ENCODE results near the gene MR1. TPM values are rescaled to one million over a fixed set of nuclear protein-coding genes. Genes with fewer than 3 reads are reported as not detected.

Gene MR1
- total and polyA plus RNA-seq, 2 of the 13 experiments (the other 11 are each of a cell fraction or from before 2014, with no cell fraction given) = 7.7 to 10.4 TPM

DNA sequence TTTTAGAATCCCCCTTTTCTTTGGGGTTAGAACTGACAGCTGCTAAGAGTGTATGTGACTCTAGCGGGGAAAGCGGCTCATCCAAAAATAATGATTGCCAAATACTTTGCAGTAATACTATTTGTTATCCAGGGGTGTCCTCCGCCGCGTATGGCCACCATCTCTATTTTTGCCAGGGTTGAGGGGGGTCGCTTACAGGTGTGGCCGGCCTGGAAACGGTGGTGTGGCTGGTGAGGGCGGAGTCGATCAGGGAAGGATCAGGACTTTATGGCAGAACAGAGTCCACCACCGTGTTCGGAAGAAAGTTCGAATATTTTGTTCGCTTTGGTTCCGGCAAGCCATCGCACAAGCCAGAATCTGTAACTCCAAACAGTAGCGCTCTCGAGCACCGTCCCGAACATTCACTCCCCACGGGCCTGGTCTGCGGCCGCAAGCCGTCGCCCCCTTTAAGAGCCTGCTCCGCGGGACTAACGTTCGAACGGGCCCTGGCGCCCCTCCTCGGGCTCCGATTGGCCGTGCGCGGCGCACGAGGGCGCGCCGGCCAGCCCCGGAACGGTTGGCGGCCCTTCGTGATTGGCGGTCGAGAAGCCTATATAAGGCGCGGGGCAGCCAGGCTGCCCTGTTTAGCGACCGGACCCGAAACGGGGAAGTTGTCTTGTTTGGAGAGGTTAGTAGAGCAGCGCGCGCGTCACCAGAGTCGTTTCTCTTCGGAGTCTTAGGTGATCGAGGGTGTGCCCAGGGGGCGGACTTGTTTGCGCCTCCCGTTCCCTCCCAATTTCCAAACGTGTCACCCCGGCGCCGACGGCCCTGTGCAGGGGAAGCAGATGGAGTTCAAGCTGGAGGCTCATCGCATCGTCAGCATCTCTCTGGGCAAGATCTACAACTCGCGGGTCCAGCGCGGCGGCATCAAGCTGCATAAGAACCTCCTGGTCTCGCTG is 54.6 kb downstream of the MR1 start, which contains the start of gene IER5 (continued):
- TF ChIP-seq, protein P1, sequence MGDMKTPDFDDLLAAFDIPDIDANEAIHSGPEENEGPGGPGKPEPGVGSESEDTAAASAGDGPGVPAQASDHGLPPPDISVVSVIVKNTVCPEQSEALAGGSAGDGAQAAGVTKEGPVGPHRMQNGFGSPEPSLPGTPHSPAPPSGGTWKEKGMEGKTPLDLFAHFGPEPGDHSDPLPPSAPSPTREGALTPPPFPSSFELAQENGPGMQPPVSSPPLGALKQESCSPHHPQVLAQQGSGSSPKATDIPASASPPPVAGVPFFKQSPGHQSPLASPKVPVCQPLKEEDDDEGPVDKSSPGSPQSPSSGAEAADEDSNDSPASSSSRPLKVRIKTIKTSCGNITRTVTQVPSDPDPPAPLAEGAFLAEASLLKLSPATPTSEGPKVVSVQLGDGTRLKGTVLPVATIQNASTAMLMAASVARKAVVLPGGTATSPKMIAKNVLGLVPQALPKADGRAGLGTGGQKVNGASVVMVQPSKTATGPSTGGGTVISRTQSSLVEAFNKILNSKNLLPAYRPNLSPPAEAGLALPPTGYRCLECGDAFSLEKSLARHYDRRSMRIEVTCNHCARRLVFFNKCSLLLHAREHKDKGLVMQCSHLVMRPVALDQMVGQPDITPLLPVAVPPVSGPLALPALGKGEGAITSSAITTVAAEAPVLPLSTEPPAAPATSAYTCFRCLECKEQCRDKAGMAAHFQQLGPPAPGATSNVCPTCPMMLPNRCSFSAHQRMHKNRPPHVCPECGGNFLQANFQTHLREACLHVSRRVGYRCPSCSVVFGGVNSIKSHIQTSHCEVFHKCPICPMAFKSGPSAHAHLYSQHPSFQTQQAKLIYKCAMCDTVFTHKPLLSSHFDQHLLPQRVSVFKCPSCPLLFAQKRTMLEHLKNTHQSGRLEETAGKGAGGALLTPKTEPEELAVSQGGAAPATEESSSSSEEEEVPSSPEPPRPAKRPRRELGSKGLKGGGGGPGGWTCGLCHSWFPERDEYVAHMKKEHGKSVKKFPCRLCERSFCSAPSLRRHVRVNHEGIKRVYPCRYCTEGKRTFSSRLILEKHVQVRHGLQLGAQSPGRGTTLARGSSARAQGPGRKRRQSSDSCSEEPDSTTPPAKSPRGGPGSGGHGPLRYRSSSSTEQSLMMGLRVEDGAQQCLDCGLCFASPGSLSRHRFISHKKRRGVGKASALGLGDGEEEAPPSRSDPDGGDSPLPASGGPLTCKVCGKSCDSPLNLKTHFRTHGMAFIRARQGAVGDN (CRISPR knock-in tag; IDR thresholded peaks at IDR 0.05) = peak; percentile 91
- TF ChIP-seq, protein P2, sequence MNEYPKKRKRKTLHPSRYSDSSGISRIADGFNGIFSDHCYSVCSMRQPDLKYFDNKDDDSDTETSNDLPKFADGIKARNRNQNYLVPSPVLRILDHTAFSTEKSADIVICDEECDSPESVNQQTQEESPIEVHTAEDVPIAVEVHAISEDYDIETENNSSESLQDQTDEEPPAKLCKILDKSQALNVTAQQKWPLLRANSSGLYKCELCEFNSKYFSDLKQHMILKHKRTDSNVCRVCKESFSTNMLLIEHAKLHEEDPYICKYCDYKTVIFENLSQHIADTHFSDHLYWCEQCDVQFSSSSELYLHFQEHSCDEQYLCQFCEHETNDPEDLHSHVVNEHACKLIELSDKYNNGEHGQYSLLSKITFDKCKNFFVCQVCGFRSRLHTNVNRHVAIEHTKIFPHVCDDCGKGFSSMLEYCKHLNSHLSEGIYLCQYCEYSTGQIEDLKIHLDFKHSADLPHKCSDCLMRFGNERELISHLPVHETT (CRISPR knock-in tag; conservative IDR thresholded peaks at IDR 0.05) = no peak
- peak; percentile 69; the same call in 1 of the 2 replicates for TF ChIP-seq ZFY (CRISPR knock-in tag; IDR thresholded peaks at IDR 0.05)
- no peak for TF ChIP-seq JDP2 (CRISPR knock-in tag; IDR thresholded peaks at IDR 0.05; ENCODE audit: borderline replicate concordance)
- peak; percentile 82 for TF ChIP-seq HDAC1 (CRISPR knock-in tag; IDR thresholded peaks at IDR 0.05)
- TF ChIP-seq, protein P3, sequence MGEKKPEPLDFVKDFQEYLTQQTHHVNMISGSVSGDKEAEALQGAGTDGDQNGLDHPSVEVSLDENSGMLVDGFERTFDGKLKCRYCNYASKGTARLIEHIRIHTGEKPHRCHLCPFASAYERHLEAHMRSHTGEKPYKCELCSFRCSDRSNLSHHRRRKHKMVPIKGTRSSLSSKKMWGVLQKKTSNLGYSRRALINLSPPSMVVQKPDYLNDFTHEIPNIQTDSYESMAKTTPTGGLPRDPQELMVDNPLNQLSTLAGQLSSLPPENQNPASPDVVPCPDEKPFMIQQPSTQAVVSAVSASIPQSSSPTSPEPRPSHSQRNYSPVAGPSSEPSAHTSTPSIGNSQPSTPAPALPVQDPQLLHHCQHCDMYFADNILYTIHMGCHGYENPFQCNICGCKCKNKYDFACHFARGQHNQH (CRISPR knock-in tag; IDR thresholded peaks at IDR 0.05) = peak; percentile 84
- TF ChIP-seq, protein P4, sequence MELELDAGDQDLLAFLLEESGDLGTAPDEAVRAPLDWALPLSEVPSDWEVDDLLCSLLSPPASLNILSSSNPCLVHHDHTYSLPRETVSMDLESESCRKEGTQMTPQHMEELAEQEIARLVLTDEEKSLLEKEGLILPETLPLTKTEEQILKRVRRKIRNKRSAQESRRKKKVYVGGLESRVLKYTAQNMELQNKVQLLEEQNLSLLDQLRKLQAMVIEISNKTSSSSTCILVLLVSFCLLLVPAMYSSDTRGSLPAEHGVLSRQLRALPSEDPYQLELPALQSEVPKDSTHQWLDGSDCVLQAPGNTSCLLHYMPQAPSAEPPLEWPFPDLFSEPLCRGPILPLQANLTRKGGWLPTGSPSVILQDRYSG (CRISPR knock-in tag; IDR thresholded peaks at IDR 0.05) = no peak
- peak; percentile 56; the same call in 1 of the 2 replicates for TF ChIP-seq ZNF431 (CRISPR knock-in tag; IDR thresholded peaks at IDR 0.05; ENCODE audit: borderline replicate concordance, low read depth)
- TF ChIP-seq, protein P5, sequence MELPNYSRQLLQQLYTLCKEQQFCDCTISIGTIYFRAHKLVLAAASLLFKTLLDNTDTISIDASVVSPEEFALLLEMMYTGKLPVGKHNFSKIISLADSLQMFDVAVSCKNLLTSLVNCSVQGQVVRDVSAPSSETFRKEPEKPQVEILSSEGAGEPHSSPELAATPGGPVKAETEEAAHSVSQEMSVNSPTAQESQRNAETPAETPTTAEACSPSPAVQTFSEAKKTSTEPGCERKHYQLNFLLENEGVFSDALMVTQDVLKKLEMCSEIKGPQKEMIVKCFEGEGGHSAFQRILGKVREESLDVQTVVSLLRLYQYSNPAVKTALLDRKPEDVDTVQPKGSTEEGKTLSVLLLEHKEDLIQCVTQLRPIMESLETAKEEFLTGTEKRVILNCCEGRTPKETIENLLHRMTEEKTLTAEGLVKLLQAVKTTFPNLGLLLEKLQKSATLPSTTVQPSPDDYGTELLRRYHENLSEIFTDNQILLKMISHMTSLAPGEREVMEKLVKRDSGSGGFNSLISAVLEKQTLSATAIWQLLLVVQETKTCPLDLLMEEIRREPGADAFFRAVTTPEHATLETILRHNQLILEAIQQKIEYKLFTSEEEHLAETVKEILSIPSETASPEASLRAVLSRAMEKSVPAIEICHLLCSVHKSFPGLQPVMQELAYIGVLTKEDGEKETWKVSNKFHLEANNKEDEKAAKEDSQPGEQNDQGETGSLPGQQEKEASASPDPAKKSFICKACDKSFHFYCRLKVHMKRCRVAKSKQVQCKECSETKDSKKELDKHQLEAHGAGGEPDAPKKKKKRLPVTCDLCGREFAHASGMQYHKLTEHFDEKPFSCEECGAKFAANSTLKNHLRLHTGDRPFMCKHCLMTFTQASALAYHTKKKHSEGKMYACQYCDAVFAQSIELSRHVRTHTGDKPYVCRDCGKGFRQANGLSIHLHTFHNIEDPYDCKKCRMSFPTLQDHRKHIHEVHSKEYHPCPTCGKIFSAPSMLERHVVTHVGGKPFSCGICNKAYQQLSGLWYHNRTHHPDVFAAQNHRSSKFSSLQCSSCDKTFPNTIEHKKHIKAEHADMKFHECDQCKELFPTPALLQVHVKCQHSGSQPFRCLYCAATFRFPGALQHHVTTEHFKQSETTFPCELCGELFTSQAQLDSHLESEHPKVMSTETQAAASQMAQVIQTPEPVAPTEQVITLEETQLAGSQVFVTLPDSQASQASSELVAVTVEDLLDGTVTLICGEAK (IDR thresholded peaks at IDR 0.05) = no peak
- TF ChIP-seq, protein P5 (CRISPR knock-in tag; IDR thresholded peaks at IDR 0.05) = 0 out of 2 replicates have a peak, but pooled peaks have one; percentile 44
